CD4-positive, alpha-beta T cell treated with Interleukin-2 at 100 ng/mL for 4 hours (primary cell): ENCODE measurements around the gene MAB21L4.

ENCODE experiments used
- DNase-seq: peaks from one replicate; pipeline ENCODE4 v3.0.0-alpha.2; 2020; ENCODE audit warnings: low spot score

The MAB21L4 gene

DNA sequence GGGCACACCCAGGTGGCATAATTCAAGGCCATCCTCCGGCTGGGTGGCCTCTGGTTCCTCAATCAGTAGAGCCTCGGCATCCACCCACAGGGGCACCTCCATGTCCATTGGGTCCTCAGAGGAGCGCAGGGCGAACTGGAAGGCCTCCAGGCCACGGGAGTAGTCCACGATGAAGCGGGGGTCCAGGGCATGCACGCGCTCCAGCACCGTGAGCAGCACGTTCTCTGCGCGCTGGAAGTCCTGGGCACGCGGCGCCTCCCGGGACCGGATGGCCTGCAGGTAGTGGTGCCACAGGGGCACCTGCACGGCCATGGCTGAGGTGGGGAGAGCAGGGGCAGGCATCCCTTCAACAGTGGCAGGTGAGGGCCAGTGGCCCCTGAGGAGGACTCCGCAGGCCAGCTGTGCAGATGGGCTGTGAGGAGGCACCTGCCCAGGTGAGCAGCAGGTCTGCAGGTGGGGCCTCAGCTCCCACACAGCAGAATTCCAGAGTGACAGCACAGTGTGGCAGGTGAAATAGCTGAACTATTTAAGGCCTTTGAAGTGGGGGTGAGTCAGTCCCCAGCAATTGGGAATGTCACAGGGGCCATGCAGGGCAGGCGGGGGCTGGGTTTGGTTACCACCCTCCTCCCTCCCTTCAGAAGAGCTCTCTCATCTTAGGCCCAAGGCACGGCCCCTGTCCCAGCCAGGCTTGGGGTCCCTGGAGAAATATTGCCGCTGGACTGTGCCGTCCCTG lies at the start of gene MAB21L4:
TSS of gene MAB21L4 (minus strand) at position 501 of the 733 bp plus-strand sequence. CDS start at position 342, 159 bp downstream.
- no peak for DNase-seq

DNA sequence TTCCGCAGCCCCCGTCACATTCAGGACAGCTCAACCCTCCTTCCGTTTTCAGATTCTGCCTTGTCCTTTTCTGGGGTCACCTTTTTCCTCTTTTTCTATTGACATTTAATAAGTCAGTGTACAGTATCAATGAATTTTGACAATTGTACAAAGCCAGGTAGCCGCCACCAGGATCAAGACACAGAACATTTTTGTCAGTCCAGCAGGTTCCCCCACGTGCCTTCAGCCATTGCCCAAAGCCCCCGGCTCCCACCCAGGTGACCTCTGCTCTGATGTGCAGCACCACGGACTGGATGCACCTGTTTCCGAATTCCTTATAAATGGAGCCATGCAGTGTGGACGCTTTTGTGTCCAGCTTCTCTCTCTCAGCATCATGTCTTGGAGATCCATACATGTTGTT lies 40.1 kb upstream of the MAB21L4 start:
- DNase-seq = no peak

DNA sequence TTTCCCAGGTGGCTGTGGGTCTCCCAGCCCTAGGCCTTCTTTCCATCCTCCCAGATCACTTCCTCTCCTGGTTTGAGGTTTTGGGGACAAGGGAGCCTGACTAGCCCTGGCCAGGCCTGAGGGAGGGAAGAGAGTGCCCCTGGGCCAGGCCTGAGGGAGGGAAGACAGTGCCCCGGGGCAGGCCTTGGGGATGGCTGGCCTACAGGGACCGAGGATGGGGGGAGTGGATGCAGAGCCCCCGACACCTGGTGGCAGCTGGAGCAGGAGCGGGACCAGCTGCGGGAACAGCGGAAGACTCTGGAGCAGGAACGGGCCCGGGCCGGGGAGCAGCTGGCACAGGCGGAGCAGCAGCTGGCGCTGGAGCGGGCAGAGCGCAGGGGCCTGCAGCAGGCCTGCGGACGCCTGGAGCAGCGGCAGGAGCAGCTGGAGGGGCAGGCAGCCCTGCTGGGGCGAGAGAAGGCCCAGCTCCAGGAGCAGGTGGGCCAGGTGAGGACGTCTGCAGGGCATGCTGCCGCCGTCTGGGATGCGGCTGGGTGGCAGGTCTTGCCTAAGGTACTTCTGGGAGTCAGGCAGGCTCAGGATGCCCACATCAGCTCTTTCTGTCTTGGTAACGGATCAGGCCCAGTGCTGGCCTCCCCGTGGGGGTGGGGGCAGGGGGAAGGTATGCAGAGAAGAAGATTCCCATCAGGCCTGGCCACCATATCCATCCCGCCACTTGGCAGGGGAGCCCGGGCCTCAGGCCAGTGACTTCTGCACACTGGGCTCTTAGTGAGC lies 39.3 kb upstream of the MAB21L4 start:
- no peak for DNase-seq

DNA sequence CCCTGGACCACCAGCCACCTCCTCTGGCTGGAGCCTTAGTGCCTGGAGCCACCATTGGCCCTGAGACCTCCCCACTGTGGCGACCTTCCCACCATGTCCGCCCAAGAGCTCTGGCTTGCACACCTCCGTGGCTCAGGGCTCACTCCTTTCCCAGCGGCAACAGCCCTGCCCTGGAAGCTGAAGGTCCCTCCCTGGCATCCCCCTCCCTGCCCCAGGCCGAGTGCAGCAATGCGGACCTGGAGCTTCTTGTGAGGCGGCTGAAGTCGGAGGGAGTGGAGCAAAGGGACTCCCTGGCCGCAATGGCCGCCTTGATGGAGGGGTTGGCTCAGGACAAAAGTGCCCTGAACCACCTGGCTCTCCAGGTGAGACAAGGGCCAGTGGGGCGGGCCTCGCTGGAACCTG lies 38.7 kb upstream of the MAB21L4 start:
- DNase-seq = no peak

DNA sequence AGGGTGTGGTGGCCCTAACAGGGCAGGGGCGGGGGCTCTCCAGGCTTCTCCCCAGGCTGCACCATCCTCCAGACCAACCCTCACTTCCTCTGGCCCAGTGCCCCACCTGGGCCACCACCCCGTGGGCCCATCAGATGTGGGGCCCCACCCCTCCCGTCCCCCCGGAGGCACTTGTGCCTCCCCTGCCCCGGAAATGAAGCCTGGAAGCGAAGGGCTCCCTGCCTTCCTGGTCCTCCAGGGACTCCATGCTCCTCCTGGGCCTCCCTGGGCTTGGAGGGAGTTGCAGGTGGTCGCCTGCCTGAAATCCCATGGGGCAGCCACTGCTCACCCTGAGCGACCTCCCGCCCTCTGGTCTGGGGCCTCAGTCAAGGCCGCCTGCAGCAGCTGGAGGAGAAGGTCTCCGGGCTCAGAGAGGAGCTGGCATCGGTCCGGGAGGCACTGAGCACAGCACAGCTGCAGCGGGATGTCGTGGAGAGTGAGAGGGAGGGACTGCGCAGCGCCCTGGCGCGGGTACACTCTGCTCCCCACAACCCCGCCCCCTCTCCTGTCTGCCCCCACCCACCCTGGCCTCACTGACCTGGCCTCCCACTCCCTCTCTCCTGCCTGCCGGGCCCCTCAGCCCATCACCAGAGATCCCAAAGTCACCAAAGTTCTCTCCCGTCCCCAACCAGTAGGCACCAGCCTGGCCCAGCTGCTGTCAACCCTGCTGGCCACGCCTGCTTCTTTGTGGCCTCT lies 38.2 kb upstream of the MAB21L4 start:
- no peak for DNase-seq

DNA sequence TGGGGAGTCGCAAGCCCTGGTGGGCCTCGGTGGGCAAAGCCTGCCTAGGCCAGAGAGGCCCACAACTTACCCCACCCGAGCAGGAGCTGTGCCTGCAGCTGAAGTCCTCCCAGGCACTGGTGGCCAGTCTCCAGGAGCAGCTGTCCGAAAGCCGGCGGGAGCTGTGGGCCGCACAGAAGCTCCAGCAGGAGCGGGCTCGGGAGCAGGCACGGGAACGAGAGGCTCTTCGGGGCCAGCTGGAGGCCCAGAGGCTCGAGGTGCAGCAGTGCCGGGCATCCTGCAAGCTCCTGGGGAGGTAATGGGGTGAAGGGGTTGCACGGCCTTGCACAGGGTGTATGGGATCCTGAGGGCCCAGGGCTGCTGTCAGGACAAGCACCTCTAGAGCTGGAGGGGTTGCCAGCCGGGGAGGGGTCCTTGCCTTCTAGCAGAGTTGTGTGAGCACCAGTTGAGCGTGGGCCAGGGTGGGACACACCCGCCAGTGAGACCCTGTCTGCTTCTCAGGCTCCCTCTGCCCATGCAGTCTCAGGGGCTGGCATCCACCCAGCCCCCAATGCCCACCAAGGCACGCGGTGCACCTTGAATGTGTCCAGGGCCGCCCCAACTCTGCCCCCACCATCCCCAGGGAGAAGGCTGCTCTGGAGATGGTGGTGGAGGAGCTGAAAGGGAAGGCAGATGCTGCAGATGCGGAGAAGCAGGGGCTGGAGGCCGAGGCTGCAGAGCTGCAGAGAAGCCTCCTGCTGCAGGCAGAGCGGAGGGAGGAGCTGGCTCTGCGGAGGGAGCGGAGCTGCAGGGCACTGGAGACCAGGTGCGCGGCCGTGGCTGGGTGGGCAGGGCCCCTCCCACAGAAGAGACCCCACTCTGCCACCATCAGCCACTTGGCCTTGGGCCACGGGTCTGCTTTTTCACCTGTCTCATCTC lies 37.4 kb upstream of the MAB21L4 start:
- DNase-seq = no peak

DNA sequence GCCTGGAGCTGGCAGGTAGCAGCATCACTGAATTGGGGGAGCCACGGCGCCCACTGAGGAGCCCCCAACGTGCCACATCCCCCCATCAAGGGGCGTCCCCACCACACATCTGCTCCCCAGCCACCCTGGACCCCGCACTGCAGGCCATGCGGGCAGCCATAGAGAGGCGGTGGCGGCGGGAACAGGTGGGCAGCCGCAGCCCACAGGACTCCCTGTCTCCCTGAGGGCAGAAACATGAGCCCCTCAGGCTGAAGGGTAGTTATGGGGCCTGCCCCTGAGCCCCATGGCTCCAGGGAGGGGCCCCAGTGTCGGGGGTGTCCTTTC lies 36.7 kb upstream of the MAB21L4 start:
- DNase-seq = no peak

DNA sequence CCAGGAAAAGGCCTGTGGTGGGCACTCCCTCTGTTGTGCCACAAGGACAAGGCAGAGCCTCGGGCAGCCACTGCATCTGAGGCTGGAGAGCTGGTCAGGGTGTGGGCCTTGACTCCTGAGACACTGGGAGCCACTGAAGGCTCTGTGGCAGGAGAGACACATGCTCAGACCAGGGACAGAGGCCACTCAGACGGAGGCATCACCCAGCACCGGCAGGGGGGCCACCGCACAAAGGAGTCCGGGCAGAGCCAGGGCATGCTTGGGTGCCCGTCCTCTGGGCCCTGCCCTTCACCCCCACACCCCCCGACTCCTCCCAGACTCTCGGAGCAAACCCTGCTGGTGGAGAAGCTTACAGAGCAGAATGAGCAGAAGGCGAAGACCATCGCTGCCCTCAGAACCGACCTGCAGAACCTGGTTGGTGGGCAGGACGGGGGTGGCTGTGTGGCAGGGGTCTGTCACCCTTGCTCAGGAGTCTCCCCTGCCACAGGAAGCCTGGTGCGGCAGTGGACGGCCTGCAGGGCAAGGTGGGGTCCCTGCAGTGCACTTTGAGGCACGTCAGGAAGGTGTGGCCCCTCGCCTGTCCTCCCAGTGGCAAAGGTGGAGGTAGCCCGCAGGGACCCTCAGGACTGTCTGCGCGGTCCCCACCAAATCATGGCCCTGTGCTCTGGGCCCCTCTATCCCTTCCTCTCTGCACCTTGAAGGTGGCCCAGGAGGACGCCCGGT lies 36.2 kb upstream of the MAB21L4 start:
- DNase-seq = no peak

DNA sequence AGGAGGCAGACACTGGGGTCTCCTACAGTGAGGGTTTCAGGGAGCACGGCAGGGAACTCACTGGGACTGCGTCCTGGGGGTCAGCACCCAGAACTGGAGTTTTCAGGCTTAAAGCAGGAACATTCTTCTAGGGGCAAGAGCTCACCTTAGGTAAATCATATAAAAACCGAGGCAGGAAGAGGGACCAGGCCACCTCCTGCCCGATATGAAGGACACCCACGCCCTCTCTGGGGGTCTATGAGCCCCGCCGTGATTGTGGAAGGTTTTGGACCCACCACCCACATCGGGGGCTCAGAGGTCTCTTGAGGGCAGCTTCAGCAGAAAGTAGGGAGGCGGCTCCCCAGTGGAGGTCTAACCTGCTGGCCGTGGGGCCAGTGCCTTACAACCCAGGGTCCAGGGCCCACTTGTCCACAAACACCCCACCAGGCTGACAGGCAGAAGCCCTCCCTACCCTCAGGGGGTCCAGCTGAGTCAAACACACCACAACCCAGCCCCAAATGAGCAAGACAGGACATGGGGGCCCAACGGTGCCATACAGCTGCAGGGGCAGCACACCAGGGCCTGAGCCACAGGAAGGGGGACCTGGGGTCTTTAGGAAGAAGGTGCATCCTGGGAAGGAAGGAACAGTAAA lies 35.5 kb upstream of the MAB21L4 start:
- DNase-seq = no peak

DNA sequence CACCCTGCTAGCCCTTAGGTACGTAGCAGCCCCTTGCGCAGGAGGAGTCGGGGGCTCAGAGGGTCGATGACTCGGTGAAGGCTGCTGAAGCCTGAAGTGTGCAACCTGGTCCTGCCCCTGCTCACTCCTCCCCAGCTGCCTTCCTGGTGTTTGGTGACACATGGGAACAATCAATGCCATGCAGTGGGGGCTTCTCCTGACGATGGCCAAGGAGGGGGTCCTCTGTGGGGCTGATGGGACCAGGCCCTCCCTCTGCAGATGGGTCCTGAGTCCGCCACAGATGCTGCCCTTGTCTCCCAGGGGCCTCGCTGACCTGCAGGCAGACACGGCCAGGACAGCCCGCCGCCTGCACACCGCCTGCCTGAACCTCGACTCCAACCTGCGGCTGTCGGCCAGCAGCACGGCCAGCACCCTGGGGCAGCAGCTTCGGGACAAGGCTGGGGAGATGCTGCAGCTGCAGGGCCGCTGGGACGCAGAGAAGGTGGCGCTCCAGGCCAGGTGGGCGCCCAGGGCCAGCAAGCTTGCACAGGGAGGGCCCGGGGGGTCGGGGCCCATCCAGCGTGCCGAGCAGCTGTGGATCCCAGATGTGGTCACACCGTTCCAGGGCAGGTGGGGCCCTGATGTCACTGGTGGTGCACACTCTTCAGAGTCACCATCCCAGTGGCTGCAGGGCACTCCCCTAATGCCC lies 34.8 kb upstream of the MAB21L4 start:
- no peak for DNase-seq

DNA sequence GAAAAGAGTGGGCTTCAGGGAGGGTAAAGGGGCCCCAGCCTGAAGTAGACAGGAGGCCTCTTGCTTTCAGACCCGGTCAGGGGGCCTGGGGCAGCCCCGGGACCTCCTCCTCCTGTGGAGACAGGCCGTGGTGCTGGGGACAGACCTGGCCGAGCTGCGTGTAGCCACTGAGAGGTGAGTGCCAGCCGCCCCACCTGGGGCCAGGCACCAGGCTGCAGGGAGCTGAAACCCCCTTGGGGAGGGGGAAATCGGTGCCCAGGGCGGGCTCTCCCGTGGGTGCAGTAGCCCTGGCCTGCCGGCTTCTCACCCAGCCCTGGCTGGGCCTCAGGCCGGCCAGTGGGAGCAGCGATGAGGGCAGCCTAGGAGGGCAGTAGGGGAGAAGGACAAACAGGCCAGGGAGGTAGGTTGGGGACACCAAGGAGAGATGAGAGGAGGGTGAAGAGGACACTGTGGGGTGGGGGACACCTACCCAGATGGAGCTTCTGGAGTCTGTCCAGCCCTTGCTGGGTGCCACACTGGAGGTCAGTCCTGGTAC lies 34.2 kb upstream of the MAB21L4 start:
- DNase-seq = no peak

DNA sequence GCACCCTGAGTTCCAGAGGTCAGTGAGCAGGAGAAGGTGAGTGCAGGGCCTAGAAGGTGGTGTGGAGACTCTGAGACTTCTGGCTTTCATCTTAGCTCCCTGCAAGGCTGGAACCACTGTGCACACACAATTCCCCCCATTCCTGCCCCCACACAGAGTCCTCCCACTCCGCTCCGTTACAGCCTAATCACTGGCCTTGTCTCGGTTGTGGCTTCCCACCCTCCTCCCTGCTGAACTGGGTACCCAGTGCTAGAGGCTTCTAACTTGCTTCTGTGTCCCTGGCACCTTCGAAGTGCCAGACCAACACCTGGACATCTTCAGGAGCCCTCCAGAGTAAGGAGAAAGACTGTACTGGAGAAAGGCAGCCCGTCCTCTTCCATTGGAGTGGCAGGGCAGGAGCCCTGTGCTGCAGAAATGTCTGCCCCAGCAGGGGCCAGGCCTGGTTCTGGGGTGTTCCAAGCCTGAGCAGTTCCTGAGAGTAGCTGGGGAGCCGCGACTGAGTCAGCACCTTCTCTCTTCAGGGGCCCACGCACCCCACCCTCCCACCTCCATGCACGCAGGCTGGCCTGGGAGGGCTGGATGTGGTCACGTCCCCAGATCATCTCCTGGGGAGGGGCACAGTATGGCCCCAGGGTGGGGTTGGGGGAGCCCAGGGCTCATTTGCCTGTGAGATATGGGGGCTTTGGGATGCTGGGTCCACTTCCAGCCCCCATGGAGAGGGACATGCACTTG lies 33.6 kb upstream of the MAB21L4 start:
- DNase-seq = no peak

DNA sequence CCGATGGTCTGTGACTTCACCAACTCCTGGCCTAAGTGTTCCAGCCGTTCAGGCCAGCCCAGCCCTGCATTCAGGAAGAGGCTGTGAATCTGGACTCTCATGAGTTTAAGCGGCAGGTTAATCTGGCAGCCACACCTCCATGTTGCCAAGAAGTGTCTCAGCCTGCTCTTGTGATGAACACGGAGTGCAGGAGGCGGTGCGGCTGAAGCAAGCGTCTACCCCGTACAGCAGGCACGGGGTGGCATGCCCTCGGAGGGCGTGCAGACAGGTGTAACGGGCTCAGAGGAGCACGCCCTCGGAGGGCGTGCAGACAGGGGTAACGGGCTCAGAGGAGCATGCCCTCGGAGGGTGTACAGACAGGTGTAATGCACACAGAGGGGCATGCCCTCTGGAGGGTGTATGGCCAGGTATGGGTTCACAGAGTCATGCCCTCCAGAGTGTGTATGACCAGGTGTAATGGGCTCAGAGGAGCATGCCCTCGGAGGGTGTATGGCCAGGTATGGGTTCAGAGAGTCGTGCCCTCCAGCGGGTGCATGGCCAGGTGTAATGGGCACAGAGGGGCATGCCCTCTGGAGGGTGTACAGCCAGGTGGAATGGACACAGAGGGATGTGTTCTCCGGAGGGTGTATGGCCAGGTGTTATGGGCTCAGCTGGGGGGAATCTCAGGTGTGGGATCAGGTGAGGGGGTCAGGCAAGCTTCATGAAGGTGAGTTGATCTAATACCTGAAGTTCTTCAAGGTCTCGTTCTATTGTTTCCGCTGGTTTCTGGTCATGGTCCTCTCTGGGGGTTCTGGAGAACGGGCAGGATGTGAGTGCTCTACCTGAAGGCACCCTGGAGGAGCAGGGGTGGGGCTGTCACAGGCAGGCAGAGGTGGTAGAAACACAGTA lies 32.8 kb upstream of the MAB21L4 start:
- DNase-seq = no peak

DNA sequence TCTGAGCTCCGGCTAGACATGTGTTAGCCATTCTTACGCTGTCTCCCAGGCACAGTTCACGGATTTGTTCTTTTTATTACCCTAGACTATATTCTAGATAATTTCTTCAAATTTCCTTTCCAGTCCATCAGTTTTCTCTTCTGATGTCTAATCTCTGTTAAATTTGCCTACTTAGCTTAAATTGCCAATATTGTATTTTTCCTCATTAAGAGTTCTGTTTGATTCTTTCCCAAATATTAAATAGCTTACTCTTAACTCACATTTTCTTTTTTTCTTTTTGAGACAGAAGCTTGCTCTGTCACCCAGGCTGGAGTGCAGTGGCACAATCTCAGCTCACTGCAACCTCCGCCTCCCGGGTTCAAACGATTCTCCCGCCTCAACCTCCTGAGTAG lies 31.4 kb upstream of the MAB21L4 start:
- DNase-seq = no peak

DNA sequence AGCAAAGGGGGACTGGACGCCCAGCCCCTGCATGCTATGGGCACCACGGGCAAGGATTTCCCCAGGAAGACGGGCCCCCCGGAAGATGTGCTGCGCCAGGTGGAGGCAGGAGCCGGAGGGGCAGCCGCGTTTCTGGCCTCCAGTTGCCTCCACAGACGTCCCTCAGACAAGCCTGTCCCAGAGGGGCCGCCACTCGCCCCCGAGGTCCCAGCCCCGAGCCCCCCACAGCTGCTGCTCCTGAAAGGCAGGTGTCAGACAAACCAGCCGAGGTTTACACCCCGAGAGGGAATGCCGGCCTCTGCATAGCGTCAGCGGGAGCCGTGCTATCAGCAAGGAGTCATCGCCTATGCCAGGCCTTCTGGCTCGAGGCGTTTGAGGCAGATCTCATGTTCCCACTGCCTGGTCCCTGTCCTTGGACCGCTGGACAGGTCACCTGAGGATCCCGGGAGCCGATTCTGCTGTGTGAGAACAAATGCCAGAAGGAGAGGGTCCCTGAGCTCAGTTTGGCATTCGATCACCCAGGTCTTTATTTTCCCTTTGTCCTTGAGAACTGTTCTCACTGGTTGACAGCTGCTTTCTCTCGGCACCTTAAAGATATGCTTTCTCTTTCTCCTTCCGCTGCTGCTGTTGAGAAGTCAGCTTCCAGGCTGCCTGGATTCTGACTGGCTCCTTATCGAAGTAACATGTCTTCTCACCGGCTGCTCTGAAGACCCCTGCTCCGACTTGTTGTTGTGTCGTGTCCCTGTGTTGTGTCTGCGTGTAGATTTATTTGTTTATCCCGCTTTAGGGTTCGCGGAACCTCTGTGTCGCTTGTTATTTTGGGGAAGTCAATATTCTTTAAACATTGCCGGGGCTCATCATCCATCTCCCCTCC lies 30.8 kb upstream of the MAB21L4 start:
- DNase-seq = no peak

DNA sequence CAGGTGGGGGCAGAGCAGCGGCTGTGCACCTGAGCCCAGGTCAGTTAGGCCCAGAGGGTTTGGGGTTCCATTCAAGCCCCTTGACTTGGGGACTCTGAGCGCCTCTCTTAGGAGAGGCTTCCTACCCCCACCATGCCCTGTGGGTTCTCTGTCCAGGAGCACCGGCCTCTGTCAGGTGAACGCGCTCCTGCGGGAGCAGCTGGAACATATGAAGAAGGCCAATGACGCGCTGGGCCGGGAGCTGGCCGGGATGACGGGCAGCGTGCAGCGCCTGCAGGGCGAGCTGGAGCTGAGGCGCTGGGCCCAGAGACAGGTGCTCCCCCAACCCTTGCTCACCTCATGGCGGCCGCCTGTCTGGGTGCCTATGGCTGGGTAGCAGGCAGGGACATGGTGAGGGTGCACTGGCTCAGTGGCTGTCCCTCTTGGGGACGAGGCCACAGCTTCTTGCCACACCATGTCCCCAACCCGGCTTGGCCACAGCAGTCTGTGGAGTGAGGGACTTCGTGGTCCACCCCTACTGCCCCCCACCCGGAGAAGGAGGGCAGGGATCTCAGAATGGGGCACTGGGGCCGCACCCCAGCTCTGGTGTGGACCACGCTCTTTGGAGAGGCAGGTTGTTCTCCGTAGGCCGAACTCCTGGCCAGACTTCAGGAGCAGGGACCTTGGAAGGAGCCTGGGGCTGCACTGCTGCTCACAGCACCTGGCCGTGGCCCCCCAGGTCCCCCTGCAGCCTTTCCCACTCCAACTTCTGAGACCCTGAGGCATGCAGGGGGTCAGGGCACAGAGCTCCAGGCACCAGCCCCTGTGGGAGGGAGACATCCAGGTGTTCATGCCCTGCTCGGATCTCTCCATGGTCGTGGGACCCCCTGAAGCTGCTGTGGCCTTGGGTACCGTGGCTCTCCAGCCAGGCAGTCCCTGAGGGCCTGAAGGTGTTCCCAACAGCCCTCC lies 29.9 kb upstream of the MAB21L4 start:
- DNase-seq = no peak
